ENCODE data around the gene FAM234A. TPM values are rescaled to one million over a fixed set of nuclear protein-coding genes. Genes with fewer than 3 reads are reported as not detected.
A peak's percentile ranks its signal among the peaks of the same experiment; 100 is the strongest.

FAM234A gene
- total and polyA plus RNA-seq, 8 donors = 13.1 to 87.2 (median 35.1) TPM

DNA sequence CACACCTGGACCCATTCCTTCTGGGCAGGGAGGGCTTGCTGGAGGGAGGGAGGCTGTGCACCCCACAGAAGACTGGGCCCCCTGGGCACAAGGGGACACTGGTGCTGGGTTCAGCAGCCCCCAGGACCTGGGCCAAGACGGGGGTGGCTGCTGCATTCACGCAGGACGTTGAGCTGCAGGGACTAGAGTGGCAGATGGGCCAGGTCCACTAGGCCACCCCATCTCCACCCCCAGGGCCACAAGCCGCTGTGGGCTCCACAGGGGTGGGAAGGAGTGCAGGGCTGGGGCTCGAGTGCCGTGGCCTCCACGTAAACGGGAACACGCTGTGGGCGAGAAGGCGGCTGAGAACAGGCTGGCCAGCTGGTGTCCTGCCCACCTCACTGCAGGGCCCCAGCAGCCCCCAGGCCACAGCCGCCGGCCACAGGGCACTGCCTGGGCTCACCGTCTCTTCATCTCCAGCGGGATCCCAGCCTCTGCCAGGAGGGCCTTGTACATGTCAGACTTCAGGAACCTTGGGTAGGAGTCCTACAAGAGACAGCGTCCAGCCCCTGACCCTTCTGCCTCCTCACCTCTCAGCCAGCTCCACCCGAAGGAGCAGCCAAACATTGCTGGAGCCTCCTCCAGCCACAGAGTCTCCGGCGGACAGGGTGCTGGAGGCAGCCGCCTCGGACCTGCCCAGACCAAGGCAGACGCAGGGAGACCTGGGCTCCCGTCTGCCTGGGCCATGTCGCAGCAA, 34.6 kb downstream of the FAM234A start:
- Histone ChIP-seq H3K9me3 (no peaks in the 10 kb centered on the region), H3K27ac (no peak overlapping the region), H3K27me3 (peaks cover 0 to 11% (median 0%) of the 10 kb centered on the region in 3 donors), H3K36me3 (peaks cover 8 to 17% (median 16%) of the 10 kb centered on the region in 4 donors), H3K4me3 (no peak overlapping the region), H3K4me1 (peaks cover 0 to 29% (median 24%) of the 10 kb centered on the region in 4 donors)
- whole genome bisulfite sequencing, 5 donors = 84 to 89% (median 87%) methylated on average over 20 to 24 of the region's 24 CpGs
- TF ChIP-seq, protein P1, sequence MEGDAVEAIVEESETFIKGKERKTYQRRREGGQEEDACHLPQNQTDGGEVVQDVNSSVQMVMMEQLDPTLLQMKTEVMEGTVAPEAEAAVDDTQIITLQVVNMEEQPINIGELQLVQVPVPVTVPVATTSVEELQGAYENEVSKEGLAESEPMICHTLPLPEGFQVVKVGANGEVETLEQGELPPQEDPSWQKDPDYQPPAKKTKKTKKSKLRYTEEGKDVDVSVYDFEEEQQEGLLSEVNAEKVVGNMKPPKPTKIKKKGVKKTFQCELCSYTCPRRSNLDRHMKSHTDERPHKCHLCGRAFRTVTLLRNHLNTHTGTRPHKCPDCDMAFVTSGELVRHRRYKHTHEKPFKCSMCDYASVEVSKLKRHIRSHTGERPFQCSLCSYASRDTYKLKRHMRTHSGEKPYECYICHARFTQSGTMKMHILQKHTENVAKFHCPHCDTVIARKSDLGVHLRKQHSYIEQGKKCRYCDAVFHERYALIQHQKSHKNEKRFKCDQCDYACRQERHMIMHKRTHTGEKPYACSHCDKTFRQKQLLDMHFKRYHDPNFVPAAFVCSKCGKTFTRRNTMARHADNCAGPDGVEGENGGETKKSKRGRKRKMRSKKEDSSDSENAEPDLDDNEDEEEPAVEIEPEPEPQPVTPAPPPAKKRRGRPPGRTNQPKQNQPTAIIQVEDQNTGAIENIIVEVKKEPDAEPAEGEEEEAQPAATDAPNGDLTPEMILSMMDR (IDR thresholded peaks at IDR 0.05) = no peak
- TF ChIP-seq POLR2AphosphoS5 (IDR thresholded peaks at IDR 0.05) (no peak), EP300 (IDR thresholded peaks at IDR 0.05) (no peak), POLR2A (IDR thresholded peaks at IDR 0.05) (no peak)
- DNase-seq = no peak
- intact Hi-C loops (cut with DNase I; ENCODE audit: low total_unique reads) = no loop called here

DNA sequence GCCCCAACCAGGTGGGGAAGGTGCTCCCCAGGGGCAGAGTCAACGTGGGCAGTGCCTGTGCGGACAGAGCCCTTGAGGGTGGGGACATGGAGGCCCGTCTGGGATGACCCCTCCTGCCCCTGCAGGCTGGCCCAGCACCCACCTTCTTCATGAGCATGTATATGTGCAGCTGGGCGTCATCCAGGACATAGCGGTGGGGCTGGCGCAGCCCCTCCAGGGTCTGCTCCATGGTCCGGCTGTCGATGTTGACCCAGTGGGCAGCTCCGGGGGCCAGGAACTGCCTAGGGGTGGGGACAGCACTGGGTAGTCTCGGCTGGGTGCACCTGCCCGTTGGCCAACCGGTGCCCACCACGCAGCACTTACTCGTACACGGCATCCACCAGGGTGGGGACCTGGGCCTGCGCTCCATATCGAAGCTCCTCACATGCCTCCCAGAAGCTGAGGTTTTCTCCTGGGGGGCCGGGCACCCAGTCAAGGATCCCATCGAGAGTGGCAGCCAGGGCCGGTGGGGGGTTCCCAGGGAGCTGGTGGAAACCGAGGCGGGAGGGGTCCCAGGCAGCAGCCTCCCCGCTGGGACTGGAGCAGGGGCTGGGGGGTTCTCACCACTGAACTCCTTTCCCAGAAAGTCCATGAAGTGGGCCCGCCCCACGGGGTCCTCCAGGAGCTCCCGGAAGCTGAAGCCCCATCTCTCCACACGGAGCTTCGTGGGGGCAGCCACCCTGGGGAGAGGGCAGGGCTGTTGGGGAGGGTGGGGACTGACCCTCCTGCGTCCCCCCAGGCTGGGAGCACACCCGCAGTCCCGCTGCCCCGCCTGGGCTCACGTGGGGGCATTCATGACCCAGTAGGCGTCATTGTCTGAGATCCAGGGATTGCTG, 36.0 kb downstream of the FAM234A start:
- H3K9me3 ChIP-seq = no peaks in the 10 kb centered on the region
- intact Hi-C loops (cut with DNase I; ENCODE audit: low total_unique reads) = no loop called here
- peaks cover 0 to 25% (median 8%) of the 10 kb centered on the region in 3 donors for H3K27me3 ChIP-seq
- no peak overlapping the region for H3K4me3 ChIP-seq
- H3K36me3 ChIP-seq = peaks cover 0 to 3% (median 2%) of the 10 kb centered on the region in 4 donors
- H3K4me1 ChIP-seq = peaks cover 12 to 38% (median 32%) of the 10 kb centered on the region in 4 donors
- TF ChIP-seq EP300 (IDR thresholded peaks at IDR 0.05) (no peak), POLR2A (IDR thresholded peaks at IDR 0.05) (no peak), POLR2AphosphoS5 (IDR thresholded peaks at IDR 0.05) (no peak)
- 87 to 93% (median 92%) methylated on average over 23 to 34 of the region's 34 CpGs for WGBS, 5 donors
- peak in 1 of 2 donors; percentile 1 for DNase-seq
- no peak overlapping the region for H3K27ac ChIP-seq

DNA sequence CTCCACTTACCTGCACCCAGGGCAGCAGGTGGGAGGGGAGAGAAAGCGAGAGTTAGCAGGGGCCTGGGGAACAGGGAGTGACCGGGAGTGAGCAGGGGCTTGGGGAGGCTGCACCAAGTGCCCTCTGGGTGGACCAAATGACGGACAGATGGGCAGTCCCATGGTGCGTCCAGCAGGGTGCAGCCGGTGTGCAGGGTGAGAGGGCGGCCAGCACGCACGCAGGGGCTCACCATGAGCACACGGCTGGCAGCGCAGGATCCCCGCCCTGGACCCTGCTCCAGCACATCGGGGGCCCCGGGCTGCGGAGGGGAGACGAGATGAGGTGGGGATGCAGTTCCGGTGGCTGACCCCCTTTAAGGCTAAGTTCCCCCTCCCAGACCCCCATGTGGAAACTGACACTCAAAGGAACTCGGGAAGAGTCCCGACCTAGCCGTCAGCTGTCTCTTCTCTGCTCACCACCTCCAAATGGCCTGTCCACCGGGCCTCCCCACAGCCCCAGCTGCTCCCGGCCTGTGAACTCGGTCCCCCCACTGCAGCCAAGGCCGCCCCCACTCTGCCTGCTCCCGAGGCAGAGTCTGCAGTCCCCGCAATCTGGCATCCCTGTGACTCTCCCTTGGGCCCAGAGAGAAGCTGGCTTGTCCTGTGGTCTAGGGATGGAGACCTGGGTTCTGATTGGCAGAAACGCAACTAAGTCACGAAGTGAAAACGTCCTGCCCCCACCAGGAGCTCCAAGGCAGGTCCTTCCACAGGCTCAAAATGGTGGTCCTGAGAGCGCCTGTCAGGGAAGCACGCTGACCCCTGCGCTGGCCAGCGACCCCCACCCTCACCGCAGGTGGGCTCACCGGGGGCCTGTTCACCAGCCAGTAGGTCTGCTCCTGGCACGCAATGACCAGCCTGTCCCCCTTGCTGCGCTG, 38.3 kb downstream of the FAM234A start:
- 80 to 82% (median 81%) methylated on average over 21 to 36 of the region's 36 CpGs for WGBS, 5 donors

More for the DNA sequence above, 38.3 kb downstream of the FAM234A start:
- DNase-seq = no peak
- Histone ChIP-seq H3K27ac (no peak overlapping the region), H3K27me3 (peaks cover 0 to 39% (median 8%) of the 10 kb centered on the region in 3 donors), H3K4me3 (no peak overlapping the region), H3K4me1 (peaks cover 12 to 39% (median 31%) of the 10 kb centered on the region in 4 donors), H3K9me3 (no peaks in the 10 kb centered on the region), H3K36me3 (no peaks in the 10 kb centered on the region)
- intact Hi-C loops (cut with DNase I; ENCODE audit: low total_unique reads) = no loop called here
- no peak for TF ChIP-seq POLR2AphosphoS5 (IDR thresholded peaks at IDR 0.05)
- TF ChIP-seq, protein P1 (IDR thresholded peaks at IDR 0.05) = no peak
- TF ChIP-seq EP300 (IDR thresholded peaks at IDR 0.05) = no peak
- TF ChIP-seq POLR2A (IDR thresholded peaks at IDR 0.05) = no peak

All from stomach (tissue), 9 donors.